ENCODE data around the gene MRPL58. TPM values are rescaled to one million over a fixed set of nuclear protein-coding genes. Genes with fewer than 3 reads are reported as not detected.
A peak's percentile ranks its signal among the peaks of the same experiment; 100 is the strongest.

MRPL58 gene
- total RNA-seq, 1 experiment from 2014 or later: 41.9 TPM

- TF ChIP-seq NFATC4 (CRISPR knock-in tag; IDR thresholded peaks at IDR 0.05): no peak
- no peak for TF ChIP-seq TCF7 (CRISPR knock-in tag; IDR thresholded peaks at IDR 0.05; ENCODE audit: low read depth)
- no peak for TF ChIP-seq TEAD4 (CRISPR knock-in tag; IDR thresholded peaks at IDR 0.05)
- peak; percentile 74 for TF ChIP-seq FOXK1 (CRISPR knock-in tag; IDR thresholded peaks at IDR 0.05)
- no peak for TF ChIP-seq SOX15 (CRISPR knock-in tag; IDR thresholded peaks at IDR 0.05)
- TF ChIP-seq ZNF263 (CRISPR knock-in tag; IDR thresholded peaks at IDR 0.05; ENCODE audit: low read depth): no peak
- TF ChIP-seq ZNF512 (CRISPR knock-in tag; IDR thresholded peaks at IDR 0.05; ENCODE audit: borderline replicate concordance): no peak
- TF ChIP-seq AR (CRISPR knock-in tag; IDR thresholded peaks at IDR 0.05): no peak
- TF ChIP-seq CBFB (CRISPR knock-in tag; IDR thresholded peaks at IDR 0.05; ENCODE audit: low read depth): peak; percentile 66; the same call in 1 of the 2 replicates
- no peak for TF ChIP-seq ERG (CRISPR knock-in tag; IDR thresholded peaks at IDR 0.05)
- TF ChIP-seq FOXP4 (CRISPR knock-in tag; IDR thresholded peaks at IDR 0.05): no peak; the same call in 1 of the 2 replicates
- peak; percentile 92 for TF ChIP-seq SP1 (CRISPR knock-in tag; conservative IDR thresholded peaks at IDR 0.05)
- no peak; the same call in 1 of the 2 replicates for TF ChIP-seq CREM (CRISPR knock-in tag; IDR thresholded peaks at IDR 0.05)
- TF ChIP-seq GABPB1 (CRISPR knock-in tag; IDR thresholded peaks at IDR 0.05): peak; percentile 68
- no peak for TF ChIP-seq NR3C1 (CRISPR knock-in tag; conservative IDR thresholded peaks at IDR 0.05; ENCODE audit: low read depth)
- no peak for TF ChIP-seq FOXJ3 (CRISPR knock-in tag; IDR thresholded peaks at IDR 0.05; ENCODE audit: borderline replicate concordance)
- no peak; the same call in 1 of the 2 replicates for TF ChIP-seq MYBL2 (CRISPR knock-in tag; IDR thresholded peaks at IDR 0.05)
- no peak for TF ChIP-seq ZNF121 (CRISPR knock-in tag; IDR thresholded peaks at IDR 0.05)
- no peak for TF ChIP-seq ZNF138 (CRISPR knock-in tag; conservative IDR thresholded peaks at IDR 0.05)
These were observed 34.2 kb downstream of the MRPL58 start, which contains the start of the genes ATP5PD and KCTD2 (continued) for GRCh38 chr17:75046407-75047289.

All from WTC11 (cell line).